ENCODE results near the gene ETV4. TPM values are rescaled to one million over a fixed set of nuclear protein-coding genes. Genes with fewer than 3 reads are reported as not detected.
A peak's percentile ranks its signal among the peaks of the same experiment; 100 is the strongest.

Gene ETV4
- total RNA-seq, 2 experiments from 2014 or later, result not detected

DNA sequence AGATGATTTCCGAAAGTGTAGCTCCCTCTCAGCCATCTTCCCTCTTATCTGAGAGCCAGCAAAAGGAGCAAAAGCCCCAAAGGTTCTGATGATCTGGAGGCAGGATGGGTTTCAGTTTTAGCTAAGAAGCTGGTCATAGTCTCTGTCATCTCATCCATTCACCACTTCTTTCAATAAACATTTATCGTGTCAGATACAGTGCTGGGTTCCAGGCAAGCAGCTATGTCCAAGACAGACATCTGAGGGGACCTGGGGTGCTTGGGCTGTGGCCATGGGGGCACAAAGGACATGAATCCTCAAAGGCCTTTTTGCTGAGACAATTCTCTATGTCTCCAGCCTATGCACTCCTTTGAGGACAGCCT is 1.0 kb upstream of the ETV4 start:
- no peak for DNase-seq (ENCODE audit: low spot score)
- no peaks in the 10 kb centered on the region for H3K9me2 ChIP-seq (ENCODE audit: insufficient read depth, low read length)
- no peak for TF ChIP-seq EZH2phosphoT487 (IDR thresholded peaks at IDR 0.05; ENCODE audit: borderline replicate concordance, low read depth, low read length)
- TF ChIP-seq, protein P1, sequence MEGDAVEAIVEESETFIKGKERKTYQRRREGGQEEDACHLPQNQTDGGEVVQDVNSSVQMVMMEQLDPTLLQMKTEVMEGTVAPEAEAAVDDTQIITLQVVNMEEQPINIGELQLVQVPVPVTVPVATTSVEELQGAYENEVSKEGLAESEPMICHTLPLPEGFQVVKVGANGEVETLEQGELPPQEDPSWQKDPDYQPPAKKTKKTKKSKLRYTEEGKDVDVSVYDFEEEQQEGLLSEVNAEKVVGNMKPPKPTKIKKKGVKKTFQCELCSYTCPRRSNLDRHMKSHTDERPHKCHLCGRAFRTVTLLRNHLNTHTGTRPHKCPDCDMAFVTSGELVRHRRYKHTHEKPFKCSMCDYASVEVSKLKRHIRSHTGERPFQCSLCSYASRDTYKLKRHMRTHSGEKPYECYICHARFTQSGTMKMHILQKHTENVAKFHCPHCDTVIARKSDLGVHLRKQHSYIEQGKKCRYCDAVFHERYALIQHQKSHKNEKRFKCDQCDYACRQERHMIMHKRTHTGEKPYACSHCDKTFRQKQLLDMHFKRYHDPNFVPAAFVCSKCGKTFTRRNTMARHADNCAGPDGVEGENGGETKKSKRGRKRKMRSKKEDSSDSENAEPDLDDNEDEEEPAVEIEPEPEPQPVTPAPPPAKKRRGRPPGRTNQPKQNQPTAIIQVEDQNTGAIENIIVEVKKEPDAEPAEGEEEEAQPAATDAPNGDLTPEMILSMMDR (conservative IDR thresholded peaks at IDR 0.05; ENCODE audit: low read length), result no peak
- H3K4me2 ChIP-seq (ENCODE audit: low read length), result no peak overlapping the region
- no peaks in the 10 kb centered on the region for H3K9me3 ChIP-seq (ENCODE audit: low read length)
- BruUV-seq (replicated peaks), result no TSS peak
- H3K79me2 ChIP-seq (ENCODE audit: insufficient read depth, low read depth, low read length), result no peaks in the 10 kb centered on the region
- no peak overlapping the region for H2AFZ ChIP-seq (ENCODE audit: low read length)
- POLR2A ChIA-PET, result no interaction called here
- no peaks in the 10 kb centered on the region; the same call in 1 of the 2 replicates for H4K20me1 ChIP-seq (ENCODE audit: insufficient read depth, low read length)
- CTCF ChIA-PET (ENCODE audit: unreplicated experiment), result no interaction called here
- no peak overlapping the region for H3K4me3 ChIP-seq (ENCODE audit: low read depth, low read length, poor library complexity, severe bottlenecking)
- no peaks in the 10 kb centered on the region for H3K36me3 ChIP-seq (ENCODE audit: insufficient read depth, low read length)
- intact Hi-C loops (cut with micrococcal nuclease; ENCODE audit: unreplicated experiment), result no loop called here
- peaks cover 6% of the 10 kb centered on the region for H3K4me1 ChIP-seq (ENCODE audit: insufficient read depth, low read length, poor library complexity, severe bottlenecking)
- no peak overlapping the region for H3K27ac ChIP-seq (ENCODE audit: low read depth, low read length, poor library complexity, severe bottlenecking)

DNA sequence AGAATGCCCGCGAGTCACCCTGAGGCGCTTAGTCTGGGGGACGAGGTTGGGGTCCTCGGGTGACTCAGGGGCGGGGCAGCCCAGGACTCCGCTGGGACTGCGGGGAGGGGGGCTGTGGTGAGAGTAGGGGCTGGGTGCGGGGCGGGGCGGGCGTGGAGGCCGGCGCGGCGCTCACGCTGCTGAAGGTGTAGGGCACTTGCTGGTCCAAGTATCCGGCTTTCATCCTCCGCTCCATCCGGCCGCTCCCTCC is 832 bp downstream of the ETV4 start:
- BruUV-seq (replicated peaks), result no TSS peak

GRCh38 chr17:43543771-43544575 is 2.2 kb downstream of the ETV4 start:
- Histone ChIP-seq H3K4me2 (ENCODE audit: low read length) (no peak overlapping the region), H3K4me1 (ENCODE audit: insufficient read depth, low read length, poor library complexity, severe bottlenecking) (peaks cover 6% of the 10 kb centered on the region), H3K79me2 (ENCODE audit: insufficient read depth, low read depth, low read length) (no peaks in the 10 kb centered on the region), H3K4me3 (ENCODE audit: low read depth, low read length, poor library complexity, severe bottlenecking) (no peak overlapping the region), H3K9me2 (ENCODE audit: insufficient read depth, low read length) (no peaks in the 10 kb centered on the region), H2AFZ (ENCODE audit: low read length) (no peak overlapping the region), H3K27ac (ENCODE audit: low read depth, low read length, poor library complexity, severe bottlenecking) (no peak overlapping the region), H3K9me3 (ENCODE audit: low read length) (no peaks in the 10 kb centered on the region), H3K36me3 (ENCODE audit: insufficient read depth, low read length) (no peaks in the 10 kb centered on the region), H4K20me1 (ENCODE audit: insufficient read depth, low read length) (no peaks in the 10 kb centered on the region; the same call in 1 of the 2 replicates)
- BruUV-seq (replicated peaks), result no TSS peak
- CTCF ChIA-PET (ENCODE audit: unreplicated experiment), result no interaction called here
- TF ChIP-seq EZH2phosphoT487 (IDR thresholded peaks at IDR 0.05; ENCODE audit: borderline replicate concordance, low read depth, low read length), result no peak
- TF ChIP-seq, protein P1 (conservative IDR thresholded peaks at IDR 0.05; ENCODE audit: low read length), result peak; percentile 21; the same call in 1 of the 2 replicates
- intact Hi-C loops (cut with micrococcal nuclease; ENCODE audit: unreplicated experiment), result no loop called here
- no peak for DNase-seq (ENCODE audit: low spot score)
- POLR2A ChIA-PET, result no interaction called here

More for the DNA sequence above, 832 bp downstream of the ETV4 start:
- H3K9me3 ChIP-seq (ENCODE audit: low read length), result no peaks in the 10 kb centered on the region
- TF ChIP-seq, protein P1 (conservative IDR thresholded peaks at IDR 0.05; ENCODE audit: low read length), result no peak
- TF ChIP-seq EZH2phosphoT487 (IDR thresholded peaks at IDR 0.05; ENCODE audit: borderline replicate concordance, low read depth, low read length), result no peak
- no peak overlapping the region for H2AFZ ChIP-seq (ENCODE audit: low read length)
- no peak for DNase-seq (ENCODE audit: low spot score)
- H3K27ac ChIP-seq (ENCODE audit: low read depth, low read length, poor library complexity, severe bottlenecking), result no peak overlapping the region
- no peaks in the 10 kb centered on the region; the same call in 1 of the 2 replicates for H4K20me1 ChIP-seq (ENCODE audit: insufficient read depth, low read length)
- no peaks in the 10 kb centered on the region for H3K79me2 ChIP-seq (ENCODE audit: insufficient read depth, low read depth, low read length)
- H3K4me3 ChIP-seq (ENCODE audit: low read depth, low read length, poor library complexity, severe bottlenecking), result peak overlapping the region; percentile 18
- H3K4me2 ChIP-seq (ENCODE audit: low read length), result peak overlapping the region; percentile 57; the same call in 1 of the 2 replicates
- intact Hi-C loops (cut with micrococcal nuclease; ENCODE audit: unreplicated experiment), result no loop called here
- CTCF ChIA-PET (ENCODE audit: unreplicated experiment), result no interaction called here
- H3K36me3 ChIP-seq (ENCODE audit: insufficient read depth, low read length), result no peaks in the 10 kb centered on the region
- H3K4me1 ChIP-seq (ENCODE audit: insufficient read depth, low read length, poor library complexity, severe bottlenecking), result peaks cover 6% of the 10 kb centered on the region
- no peaks in the 10 kb centered on the region for H3K9me2 ChIP-seq (ENCODE audit: insufficient read depth, low read length)
- POLR2A ChIA-PET, result no interaction called here
